Activated naive CD8-positive, alpha-beta T cell (primary cell): ENCODE data around the gene LIFR.

Source experiments
- H3K27ac Mint-ChIP-seq: one replicate; pipeline ENCODE4 v1.8.0; 2021; ENCODE audit warnings: mixed read lengths
- H3K27me3 Mint-ChIP-seq: one replicate; pipeline ENCODE4 v1.8.0; 2021; ENCODE audit warnings: mixed read lengths
- H3K36me3 Mint-ChIP-seq: one replicate; pipeline ENCODE4 v1.8.0; 2021; ENCODE audit warnings: mixed read lengths
- H3K4me1 Mint-ChIP-seq: one replicate; pipeline ENCODE4 v1.8.0; 2021; ENCODE audit warnings: low read depth, mixed read lengths
- H3K4me3 Mint-ChIP-seq: one replicate; pipeline ENCODE4 v1.8.0; 2021; ENCODE audit warnings: mild to moderate bottlenecking, mixed read lengths
- H3K9me3 Mint-ChIP-seq: one replicate; pipeline ENCODE4 v1.8.0; 2021; ENCODE audit warnings: low read depth, mixed read lengths

The LIFR gene

GRCh38 chr5:38479315-38479904, 77.0 kb downstream of the LIFR start:
- no peaks in the 10 kb centered on the region for H3K36me3 Mint-ChIP-seq
- H3K27me3 Mint-ChIP-seq = peaks cover 18% of the 10 kb centered on the region
- no peak overlapping the region for H3K27ac Mint-ChIP-seq
- no peak overlapping the region for H3K4me3 Mint-ChIP-seq
- H3K4me1 Mint-ChIP-seq = no peaks in the 10 kb centered on the region
- H3K9me3 Mint-ChIP-seq = no peaks in the 10 kb centered on the region

- Mint-ChIP-seq H3K36me3 (no peaks in the 10 kb centered on the region), H3K27me3 (peaks cover 16% of the 10 kb centered on the region), H3K4me1 (no peaks in the 10 kb centered on the region), H3K9me3 (no peaks in the 10 kb centered on the region), H3K27ac (no peak overlapping the region), H3K4me3 (no peak overlapping the region)
These were observed 77.6 kb downstream of the LIFR start for GRCh38 chr5:38478878-38479277.

- Mint-ChIP-seq H3K36me3 (no peaks in the 10 kb centered on the region), H3K4me1 (no peaks in the 10 kb centered on the region), H3K9me3 (no peaks in the 10 kb centered on the region), H3K4me3 (no peak overlapping the region), H3K27ac (no peak overlapping the region), H3K27me3 (peaks cover 19% of the 10 kb centered on the region)
These were observed 78.3 kb downstream of the LIFR start for GRCh38 chr5:38478166-38478565.

- H3K27me3 Mint-ChIP-seq = peaks cover 37% of the 10 kb centered on the region
- no peaks in the 10 kb centered on the region for H3K36me3 Mint-ChIP-seq
These were observed 83.4 kb downstream of the LIFR start for GRCh38 chr5:38473008-38473407.

GRCh38 chr5:38472541-38472940, 83.9 kb downstream of the LIFR start:
- no peak overlapping the region for H3K4me3 Mint-ChIP-seq
- H3K27me3 Mint-ChIP-seq = peaks cover 41% of the 10 kb centered on the region
- no peaks in the 10 kb centered on the region for H3K9me3 Mint-ChIP-seq
- H3K36me3 Mint-ChIP-seq = no peaks in the 10 kb centered on the region
- H3K27ac Mint-ChIP-seq = no peak overlapping the region
- no peaks in the 10 kb centered on the region for H3K4me1 Mint-ChIP-seq

More at GRCh38 chr5:38473008-38473407, 83.4 kb downstream of the LIFR start:
- H3K4me1 Mint-ChIP-seq = no peaks in the 10 kb centered on the region
- H3K9me3 Mint-ChIP-seq = no peaks in the 10 kb centered on the region
- no peak overlapping the region for H3K4me3 Mint-ChIP-seq
- no peak overlapping the region for H3K27ac Mint-ChIP-seq

- Mint-ChIP-seq H3K27ac (no peak overlapping the region), H3K27me3 (peaks cover 36% of the 10 kb centered on the region), H3K4me1 (no peaks in the 10 kb centered on the region), H3K36me3 (no peaks in the 10 kb centered on the region), H3K4me3 (no peak overlapping the region), H3K9me3 (no peaks in the 10 kb centered on the region)
These were observed 84.7 kb downstream of the LIFR start for GRCh38 chr5:38471709-38472108.

- Mint-ChIP-seq H3K4me1 (no peaks in the 10 kb centered on the region), H3K36me3 (no peaks in the 10 kb centered on the region), H3K27me3 (peaks cover 29% of the 10 kb centered on the region), H3K27ac (no peak overlapping the region), H3K4me3 (no peak overlapping the region), H3K9me3 (no peaks in the 10 kb centered on the region)
These were observed 86.7 kb downstream of the LIFR start for GRCh38 chr5:38469707-38470267.

GRCh38 chr5:38468978-38469706, 87.3 kb downstream of the LIFR start:
- peaks cover 27% of the 10 kb centered on the region for H3K27me3 Mint-ChIP-seq
- H3K4me1 Mint-ChIP-seq = no peaks in the 10 kb centered on the region
- H3K9me3 Mint-ChIP-seq = no peaks in the 10 kb centered on the region
- no peak overlapping the region for H3K27ac Mint-ChIP-seq
- no peak overlapping the region for H3K4me3 Mint-ChIP-seq
- no peaks in the 10 kb centered on the region for H3K36me3 Mint-ChIP-seq

GRCh38 chr5:38468202-38468673, 88.2 kb downstream of the LIFR start:
- no peak overlapping the region for H3K4me3 Mint-ChIP-seq
- H3K27me3 Mint-ChIP-seq = peaks cover 27% of the 10 kb centered on the region
- no peak overlapping the region for H3K27ac Mint-ChIP-seq
- no peaks in the 10 kb centered on the region for H3K4me1 Mint-ChIP-seq
- no peaks in the 10 kb centered on the region for H3K36me3 Mint-ChIP-seq
- H3K9me3 Mint-ChIP-seq = no peaks in the 10 kb centered on the region

- Mint-ChIP-seq H3K27ac (no peak overlapping the region), H3K4me1 (no peaks in the 10 kb centered on the region)
These were observed 88.9 kb downstream of the LIFR start for GRCh38 chr5:38467353-38468040.

GRCh38 chr5:38466424-38467189, 89.8 kb downstream of the LIFR start:
- no peaks in the 10 kb centered on the region for H3K9me3 Mint-ChIP-seq
- H3K4me1 Mint-ChIP-seq = peaks cover 3% of the 10 kb centered on the region
- H3K27me3 Mint-ChIP-seq = peaks cover 28% of the 10 kb centered on the region
- H3K36me3 Mint-ChIP-seq = no peaks in the 10 kb centered on the region
- no peak overlapping the region for H3K4me3 Mint-ChIP-seq
- no peak overlapping the region for H3K27ac Mint-ChIP-seq

More at GRCh38 chr5:38467353-38468040, 88.9 kb downstream of the LIFR start:
- Mint-ChIP-seq H3K4me3 (no peak overlapping the region), H3K27me3 (peaks cover 29% of the 10 kb centered on the region), H3K36me3 (no peaks in the 10 kb centered on the region), H3K9me3 (no peaks in the 10 kb centered on the region)

- no peaks in the 10 kb centered on the region for H3K36me3 Mint-ChIP-seq
- peaks cover 30% of the 10 kb centered on the region for H3K27me3 Mint-ChIP-seq
- H3K9me3 Mint-ChIP-seq = no peaks in the 10 kb centered on the region
- no peak overlapping the region for H3K27ac Mint-ChIP-seq
- no peak overlapping the region for H3K4me3 Mint-ChIP-seq
- H3K4me1 Mint-ChIP-seq = peaks cover 3% of the 10 kb centered on the region
These were observed 90.6 kb downstream of the LIFR start for GRCh38 chr5:38465702-38466423.

GRCh38 chr5:38465061-38465460, 91.4 kb downstream of the LIFR start:
- no peak overlapping the region for H3K4me3 Mint-ChIP-seq
- no peaks in the 10 kb centered on the region for H3K9me3 Mint-ChIP-seq
- no peak overlapping the region for H3K27ac Mint-ChIP-seq
- H3K36me3 Mint-ChIP-seq = no peaks in the 10 kb centered on the region
- H3K4me1 Mint-ChIP-seq = peaks cover 3% of the 10 kb centered on the region
- H3K27me3 Mint-ChIP-seq = peaks cover 33% of the 10 kb centered on the region
